HEK293 (cell line): Measurements from ENCODE around the gene INPP5D.

ENCODE experiments used
- CTCF ChIP-seq: fragments of 450-650 bp; formaldehyde crosslinking; IDR thresholded peaks from 2 replicates; pipeline ENCODE4 v1.5.1; 2016; ENCODE audit warnings: missing biosample characterization, missing genetic modification characterization
- EGR2 ChIP-seq: fragments of 450-650 bp; formaldehyde crosslinking; IDR thresholded peaks from 2 replicates; pipeline ENCODE4 v1.5.1; 2016; ENCODE audit warnings: low read depth, missing biosample characterization, missing genetic modification characterization
- HOXC10 ChIP-seq: sonication (generic); formaldehyde crosslinking; IDR thresholded peaks from 2 replicates; pipeline ENCODE4 v1.8.1; 2023; ENCODE audit warnings: mild to moderate bottlenecking, missing genetic modification reagents
- KLF10 ChIP-seq: fragments of 450-650 bp; IDR thresholded peaks from 2 replicates; pipeline ENCODE4 v1.5.1; 2018; ENCODE audit warnings: missing biosample characterization, mild to moderate bottlenecking, missing genetic modification characterization
- ZNF214 ChIP-seq: fragments of 450-650 bp; formaldehyde crosslinking; IDR thresholded peaks from 2 replicates; pipeline ENCODE4 v1.5.1; 2017; ENCODE audit warnings: missing biosample characterization, mild to moderate bottlenecking, missing genetic modification characterization, borderline replicate concordance
- ZNF223 ChIP-seq: fragments of 450-650 bp; formaldehyde crosslinking; IDR thresholded peaks from 2 replicates; pipeline ENCODE4 v1.5.1; 2016; ENCODE audit warnings: missing biosample characterization, missing genetic modification characterization
- ZNF280C ChIP-seq: fragments of 450-650 bp; formaldehyde crosslinking; IDR thresholded peaks from 2 replicates; pipeline ENCODE4 v1.5.1; 2016; ENCODE audit warnings: missing biosample characterization, missing genetic modification characterization

GRCh38 chr2:233233618-233234230, 173.6 kb downstream of the INPP5D start:
- TF ChIP-seq CTCF (tag by site-specific recombination) (no peak), HOXC10 (CRISPR knock-in tag) (no peak), ZNF223 (tag by site-specific recombination) (no peak), KLF10 (tag by site-specific recombination) (no peak), EGR2 (tag by site-specific recombination) (no peak), ZNF214 (tag by site-specific recombination) (no peak), ZNF280C (tag by site-specific recombination) (no peak)
